Trophoblast cell (in vitro differentiated cells and primary cell): ENCODE data around the gene NEUROG1.

Experiments
- DNase-seq, 2 donors: peaks; one replicate each; pipeline ENCODE4 v3.0.0-alpha.2; 2016
- H2AFZ ChIP-seq: 2 replicates; pipeline ENCODE4 v1.6.1; 2013; ENCODE audit warnings: low read length, moderate library complexity, mild to moderate bottlenecking; ENCODE audit not compliant: insufficient read depth, poor library complexity
- H2AK5ac ChIP-seq: 2 replicates; pipeline ENCODE4 v1.6.1; 2013; ENCODE audit warnings: mild to moderate bottlenecking, low read length
- H2BK120ac ChIP-seq: 2 replicates; pipeline ENCODE4 v1.6.1; 2013; ENCODE audit warnings: low read length, mild to moderate bottlenecking, moderate library complexity; ENCODE audit not compliant: insufficient read depth, poor library complexity
- H2BK12ac ChIP-seq: 2 replicates; pipeline ENCODE4 v1.6.1; 2013; ENCODE audit warnings: mild to moderate bottlenecking, low read length, moderate library complexity
- H2BK5ac ChIP-seq: 2 replicates; pipeline ENCODE4 v1.6.1; 2013; ENCODE audit warnings: low read length, low read depth, moderate library complexity, mild to moderate bottlenecking; ENCODE audit not compliant: poor library complexity
- H3K14ac ChIP-seq: 2 replicates; pipeline ENCODE4 v1.6.1; 2013; ENCODE audit warnings: mild to moderate bottlenecking, low read length
- H3K18ac ChIP-seq: 2 replicates; pipeline ENCODE4 v1.6.1; 2013; ENCODE audit warnings: mild to moderate bottlenecking, low read length
- H3K23ac ChIP-seq: 2 replicates; pipeline ENCODE4 v1.6.1; 2013; ENCODE audit warnings: low read length
- H3K27ac ChIP-seq: 2 replicates; pipeline ENCODE4 v1.5.1; 2013; ENCODE audit warnings: low read depth, mild to moderate bottlenecking, inconsistent platforms, low read length, moderate library complexity
- H3K27me3 ChIP-seq: 2 replicates; pipeline ENCODE4 v1.6.1; 2013; ENCODE audit warnings: inconsistent platforms, mild to moderate bottlenecking, low read length, moderate library complexity; ENCODE audit not compliant: insufficient read depth
- H3K36me3 ChIP-seq, 2 experiments: 1 replicate in 1 of 2; 2 replicates in 1 of 2; pipeline ENCODE4 v1.6.1; 2013; ENCODE audit warnings: low read length in 2 of 2, mild to moderate bottlenecking in 2 of 2, moderate library complexity in 1 of 2; ENCODE audit not compliant: insufficient read depth in 2 of 2, control insufficient read depth in 1 of 2
- H3K4ac ChIP-seq: 2 replicates; pipeline ENCODE4 v1.6.1; 2013; ENCODE audit warnings: low read depth, mild to moderate bottlenecking, low read length, moderate library complexity
- H3K4me1 ChIP-seq, 2 experiments: 1 replicate in 1 of 2; 2 replicates in 1 of 2; pipeline ENCODE4 v1.6.1; 2013; ENCODE audit warnings: low read length in 2 of 2, mild to moderate bottlenecking in 2 of 2, moderate library complexity in 1 of 2; ENCODE audit not compliant: insufficient read depth in 2 of 2, control insufficient read depth in 1 of 2
- H3K4me2 ChIP-seq: 2 replicates; pipeline ENCODE4 v1.6.1; 2013; ENCODE audit warnings: inconsistent platforms, mild to moderate bottlenecking, low read length, moderate library complexity
- H3K4me3 ChIP-seq: 2 replicates; pipeline ENCODE4 v1.5.1; 2013; ENCODE audit warnings: mild to moderate bottlenecking, low read depth, low read length, inconsistent platforms
- H3K79me1 ChIP-seq: one replicate; pipeline ENCODE4 v1.6.1; 2013; ENCODE audit warnings: low read length
- H3K79me2 ChIP-seq: 2 replicates; pipeline ENCODE4 v1.6.1; 2013; ENCODE audit warnings: low read length, mild to moderate bottlenecking; ENCODE audit not compliant: control insufficient read depth, insufficient read depth, poor library complexity
- H3K9ac ChIP-seq: 2 replicates; pipeline ENCODE4 v1.6.1; 2013; ENCODE audit warnings: mild to moderate bottlenecking, low read length
- H3K9me3 ChIP-seq: 2 replicates; pipeline ENCODE4 v1.6.1; 2013; ENCODE audit warnings: low read depth, mild to moderate bottlenecking, control low read depth, inconsistent platforms, low read length; ENCODE audit not compliant: insufficient read depth
- H4K12ac ChIP-seq: 2 replicates; pipeline ENCODE4 v1.6.1; 2013; ENCODE audit warnings: low read depth, mild to moderate bottlenecking, low read length, moderate library complexity
- H4K8ac ChIP-seq: 2 replicates; pipeline ENCODE4 v1.6.1; 2013; ENCODE audit warnings: low read depth, mild to moderate bottlenecking, low read length, moderate library complexity
- H4K91ac ChIP-seq: one replicate; pipeline ENCODE4 v1.6.1; 2013; ENCODE audit warnings: low read depth, mild to moderate bottlenecking, low read length, moderate library complexity
- WGBS: extraction: QIAGEN DNeasy Blood & Tissue Kit; methylation state at CpG from one replicate; pipeline ENCODE4 v1.1.7; 2013; ENCODE audit warnings: missing lambda C conversion rate; ENCODE audit not compliant: insufficient read length, insufficient coverage; ENCODE audit errors: extremely low coverage; 5-methylcytosine and 5-hydroxymethylcytosine counted together

NEUROG1 gene

DNA sequence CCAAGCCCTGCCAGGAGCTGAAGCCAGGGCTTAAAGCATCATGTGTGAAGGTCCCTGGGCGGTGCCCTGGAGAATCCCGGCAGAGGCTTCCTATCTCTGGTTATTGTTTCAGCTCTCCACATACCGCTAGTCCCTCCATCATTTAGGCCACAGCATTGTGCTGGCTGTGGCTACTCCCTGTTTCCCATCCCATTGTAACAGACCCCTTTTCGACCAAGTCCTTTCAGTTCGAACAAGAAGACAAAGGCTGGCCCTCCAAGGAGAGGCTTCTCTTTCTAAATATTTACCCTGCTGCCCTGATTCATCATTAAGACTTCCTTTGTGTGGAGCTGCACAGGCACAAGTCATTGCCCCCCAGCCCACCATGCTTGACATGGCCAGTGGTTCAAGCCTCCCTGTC lies 41.6 kb downstream of the NEUROG1 start:
- Histone ChIP-seq H2BK5ac (no peak overlapping the region), H2BK12ac (no peak overlapping the region), H3K36me3 (no peaks in the 10 kb centered on the region), H3K27ac (no peak overlapping the region), H2AK5ac (no peak overlapping the region), H3K27me3 (peaks cover 35% of the 10 kb centered on the region), H3K4ac (no peak overlapping the region), H4K8ac (no peak overlapping the region), H4K91ac (no peak overlapping the region), H3K14ac (no peak overlapping the region), H2AFZ (no peak overlapping the region), H3K79me1 (no peaks in the 10 kb centered on the region), H3K4me2 (no peak overlapping the region), H3K4me1 (peaks cover 7 to 20% of the 10 kb centered on the region in 2 experiments), H3K79me2 (no peaks in the 10 kb centered on the region), H3K23ac (no peak overlapping the region), H3K9me3 (peaks cover 3% of the 10 kb centered on the region), H4K12ac (no peak overlapping the region), H2BK120ac (no peak overlapping the region), H3K9ac (no peak overlapping the region), H3K18ac (no peak overlapping the region), H3K4me3 (no peak overlapping the region)
- no peak for DNase-seq
- no CpG with 5 or more reads among the region's 5 CpGs for WGBS

DNA sequence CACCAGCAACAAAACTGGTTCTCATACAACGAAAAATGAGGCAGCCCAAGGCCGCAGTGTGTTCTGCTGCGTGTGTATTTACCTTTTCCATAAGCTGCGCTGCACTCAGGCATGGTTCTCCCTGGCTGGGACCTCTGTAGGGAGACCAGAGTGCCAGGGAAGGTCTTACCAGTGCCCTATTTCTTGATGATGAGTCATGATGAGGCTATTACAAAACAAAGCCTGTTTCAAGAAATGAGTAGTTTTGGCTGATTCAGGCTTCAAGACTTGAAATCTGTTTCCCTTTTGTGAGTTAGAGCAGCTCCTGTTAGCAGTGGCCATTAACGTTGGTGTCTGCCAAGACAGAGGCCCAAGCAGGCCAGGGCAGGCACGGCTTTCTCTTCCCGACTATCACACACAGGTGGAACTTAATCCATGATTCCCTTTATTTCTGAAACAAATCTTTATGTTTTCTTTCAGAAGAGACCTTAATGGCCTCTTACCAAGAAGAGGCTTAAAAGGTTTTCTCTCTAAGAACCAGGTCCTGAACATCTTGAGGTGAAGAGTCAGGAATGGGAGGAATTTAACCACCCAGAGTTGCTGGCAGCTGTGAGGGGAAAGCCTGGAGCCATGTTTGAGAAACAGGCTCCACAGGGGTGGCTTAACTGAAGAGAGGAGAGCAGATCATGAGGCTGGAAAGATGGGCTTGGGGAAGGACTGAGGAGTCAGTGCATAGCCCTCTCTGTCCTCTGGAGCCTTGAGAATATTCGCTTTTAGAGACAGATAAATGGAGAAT lies 42.2 kb downstream of the NEUROG1 start:
- Histone ChIP-seq H2BK5ac (no peak overlapping the region), H2BK12ac (no peak overlapping the region), H3K4me2 (no peak overlapping the region), H2AK5ac (no peak overlapping the region), H3K14ac (no peak overlapping the region), H3K9me3 (peaks cover 3% of the 10 kb centered on the region), H2BK120ac (no peak overlapping the region), H4K8ac (no peak overlapping the region), H3K27ac (no peak overlapping the region), H4K91ac (no peak overlapping the region), H3K36me3 (no peaks in the 10 kb centered on the region), H3K79me2 (no peaks in the 10 kb centered on the region), H3K18ac (no peak overlapping the region), H3K4me3 (no peak overlapping the region), H3K23ac (no peak overlapping the region), H3K4ac (no peak overlapping the region), H4K12ac (no peak overlapping the region), H3K9ac (no peak overlapping the region), H3K4me1 (peaks cover 9 to 26% of the 10 kb centered on the region in 2 experiments), H2AFZ (no peak overlapping the region), H3K79me1 (no peaks in the 10 kb centered on the region), H3K27me3 (peaks cover 40% of the 10 kb centered on the region)
- DNase-seq = peak in 1 of 2 donors; percentile 42
- no CpG with 5 or more reads among the region's 8 CpGs for WGBS

DNA sequence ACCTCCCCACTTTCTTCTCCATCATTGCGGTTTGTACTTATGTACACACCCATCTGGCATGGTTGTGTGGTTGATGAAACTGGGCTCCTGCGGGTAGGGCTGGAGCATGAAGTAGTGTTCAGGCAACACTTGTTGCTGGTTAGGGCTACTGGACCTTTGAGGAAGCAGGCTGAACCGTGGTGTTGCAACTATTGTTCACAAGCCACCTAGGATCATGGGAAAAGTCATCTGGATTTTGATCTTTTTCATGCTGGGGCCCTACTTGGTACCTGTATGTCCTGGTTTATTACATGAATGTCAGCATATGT lies 43.5 kb downstream of the NEUROG1 start:
- H3K36me3 ChIP-seq = no peaks in the 10 kb centered on the region
- no peak overlapping the region for H3K14ac ChIP-seq
- no CpG with 5 or more reads among the region's 3 CpGs for WGBS
- no peaks in the 10 kb centered on the region for H3K79me1 ChIP-seq
- no peak overlapping the region for H3K4me2 ChIP-seq
- no peaks in the 10 kb centered on the region for H3K79me2 ChIP-seq
- peaks cover 9 to 23% of the 10 kb centered on the region in 2 experiments for H3K4me1 ChIP-seq
- H2BK12ac ChIP-seq = no peak overlapping the region
- DNase-seq = no peak
- peaks cover 52% of the 10 kb centered on the region for H3K27me3 ChIP-seq
- H4K8ac ChIP-seq = no peak overlapping the region
- no peak overlapping the region for H3K18ac ChIP-seq
- H2AFZ ChIP-seq = no peak overlapping the region
- no peak overlapping the region for H2BK120ac ChIP-seq
- H2AK5ac ChIP-seq = no peak overlapping the region
- no peak overlapping the region for H3K4ac ChIP-seq
- peaks cover 3% of the 10 kb centered on the region for H3K9me3 ChIP-seq
- H2BK5ac ChIP-seq = no peak overlapping the region
- H3K9ac ChIP-seq = no peak overlapping the region
- H4K91ac ChIP-seq = no peak overlapping the region
- no peak overlapping the region for H4K12ac ChIP-seq
- H3K27ac ChIP-seq = no peak overlapping the region
- H3K23ac ChIP-seq = no peak overlapping the region
- no peak overlapping the region for H3K4me3 ChIP-seq

DNA sequence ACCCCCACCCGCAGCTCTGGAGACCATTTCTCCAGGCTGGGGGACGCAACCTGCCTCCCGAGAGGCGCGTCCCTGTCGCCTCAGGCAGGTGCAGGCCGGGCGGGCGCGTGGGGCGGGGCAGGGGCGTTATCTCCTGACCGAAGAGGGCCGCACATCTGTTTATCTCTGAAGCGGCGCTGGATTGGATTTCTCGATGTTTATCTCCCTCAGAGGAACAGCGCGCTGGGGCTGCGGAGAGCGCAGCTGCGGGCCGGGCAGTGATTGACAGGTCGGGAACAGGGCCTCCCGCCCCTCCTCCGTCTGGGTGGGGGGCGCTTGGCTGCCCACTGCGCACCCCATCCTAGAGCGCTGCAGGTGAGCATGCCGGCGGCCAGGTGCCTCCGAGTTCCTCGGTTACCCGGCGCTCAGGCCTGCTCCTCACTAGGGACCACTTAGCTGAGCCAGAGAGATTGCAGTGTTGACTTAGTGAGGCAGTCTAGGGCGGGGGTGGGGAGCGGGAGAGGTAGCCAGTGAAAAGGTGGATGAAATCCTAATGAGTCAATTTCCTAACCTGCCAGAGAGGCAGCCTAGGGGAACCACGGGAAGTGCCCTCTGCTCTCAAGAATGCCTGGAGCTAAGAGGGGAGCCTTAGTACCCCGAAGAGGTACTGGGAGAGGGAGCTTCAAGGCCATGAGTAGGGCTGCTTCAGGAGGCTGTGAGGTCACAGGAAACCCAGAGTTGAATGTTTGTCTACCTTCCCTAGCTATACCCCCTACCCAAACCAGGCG lies 44.0 kb downstream of the NEUROG1 start:
- WGBS = no CpG with 5 or more reads among the region's 40 CpGs
- Histone ChIP-seq H3K79me2 (no peaks in the 10 kb centered on the region), H3K27me3 (peaks cover 57% of the 10 kb centered on the region), H3K9ac (no peak overlapping the region), H3K36me3 (no peaks in the 10 kb centered on the region), H3K79me1 (no peaks in the 10 kb centered on the region), H3K4me3 (no peak overlapping the region), H2AK5ac (no peak overlapping the region), H3K4me1 (peaks cover 9 to 23% of the 10 kb centered on the region in 2 experiments), H3K9me3 (peaks cover 3% of the 10 kb centered on the region), H4K91ac (no peak overlapping the region), H3K14ac (no peak overlapping the region), H2BK12ac (no peak overlapping the region), H3K4me2 (peak overlapping the region; percentile 29), H2AFZ (no peak overlapping the region), H3K27ac (no peak overlapping the region), H4K12ac (no peak overlapping the region), H2BK120ac (no peak overlapping the region), H4K8ac (no peak overlapping the region), H3K18ac (no peak overlapping the region), H3K23ac (no peak overlapping the region), H3K4ac (no peak overlapping the region), H2BK5ac (no peak overlapping the region)
- peak; percentile 21 to 69 for DNase-seq
